ENCODE results near the gene TOP2B. TPM values are rescaled to one million over a fixed set of nuclear protein-coding genes. Genes with fewer than 3 reads are reported as not detected.

TOP2B gene
- polyA plus RNA-seq, 1 of the 3 experiments (the other 2 are of a cell fraction), result 20.4 TPM

- H3K9me2 ChIP-seq, result no peaks in the 10 kb centered on the region
- no peak overlapping the region for H3K4me3 ChIP-seq (ENCODE audit: low read depth in 2 of 2, low read length in 1 of 2)
- no peak for DNase-seq
- ChIA-PET POLR2A (no interaction called here), CTCF (interaction anchor here (1.5 kb wide), 1 partner anchor 22 kb away, joined by 3 read pairs; no protein-coding TSS in a partner anchor)
- TF ChIP-seq FOXJ3 (CRISPR knock-in tag; IDR thresholded peaks at IDR 0.05), result no peak
- peaks cover 15 to 35% of the 10 kb centered on the region in 2 experiments for H3K4me1 ChIP-seq (ENCODE audit: control insufficient read depth in 1 of 2, insufficient read depth in 2 of 2, low read depth in 1 of 2, low read length in 1 of 2)
- no peak overlapping the region for H2AFZ ChIP-seq (ENCODE audit: low read depth)
- peaks cover 29% of the 10 kb centered on the region; the same call in 1 of the 2 replicates for H3K79me2 ChIP-seq (ENCODE audit: insufficient read depth)
- no peaks in the 10 kb centered on the region for H3K9me3 ChIP-seq
- H4K20me1 ChIP-seq (ENCODE audit: insufficient read depth), result no peaks in the 10 kb centered on the region
- no peak overlapping the region for H3K9ac ChIP-seq
- H3K4me2 ChIP-seq, result no peak overlapping the region
- H3K36me3 ChIP-seq (replicated peaks in 1 of 2; ENCODE audit: control insufficient read depth in 1 of 2, insufficient read depth in 2 of 2, low read length in 1 of 2), result peaks cover 2 to 6% of the 10 kb centered on the region in 2 experiments
- H3F3A ChIP-seq (replicated peaks; ENCODE audit: insufficient read depth), result peaks cover 32% of the 10 kb centered on the region
- no peak overlapping the region; a peak in 2 of 4 replicates for H3K27ac ChIP-seq (ENCODE audit: low read depth in 2 of 2, low read length in 1 of 2)
- 100% methylated on average over 2 of the region's 6 CpGs for WGBS (ENCODE audit: low lambda C conversion rate)
- H3K27me3 ChIP-seq (ENCODE audit: insufficient read depth), result no peaks in the 10 kb centered on the region
These were observed 93.4 kb downstream of the TOP2B start for GRCh38 chr3:25571285-25571684.

- TF ChIP-seq TCF12 (IDR thresholded peaks at IDR 0.05) (no peak), FOXJ3 (CRISPR knock-in tag; IDR thresholded peaks at IDR 0.05) (no peak), JUND (IDR thresholded peaks at IDR 0.05) (no peak), MAX (IDR thresholded peaks at IDR 0.05; ENCODE audit: low read depth) (no peak), GATA2 (CRISPR knock-in tag; IDR thresholded peaks at IDR 0.05) (no peak)
- Histone ChIP-seq H3K9me2 (no peaks in the 10 kb centered on the region), H3K9ac (no peak overlapping the region), H4K20me1 (ENCODE audit: insufficient read depth) (no peaks in the 10 kb centered on the region), H3K4me1 (ENCODE audit: control insufficient read depth in 1 of 2, insufficient read depth in 2 of 2, low read depth in 1 of 2, low read length in 1 of 2) (peaks cover 7 to 22% of the 10 kb centered on the region in 2 experiments; a peak in 2 of 4 replicates), H3K27ac (ENCODE audit: low read depth in 2 of 2, low read length in 1 of 2) (no peak overlapping the region; a peak in 1 of 4 replicates), H3K36me3 (replicated peaks in 1 of 2; ENCODE audit: control insufficient read depth in 1 of 2, insufficient read depth in 2 of 2, low read length in 1 of 2) (peaks cover 2 to 6% of the 10 kb centered on the region in 2 experiments), H3F3A (replicated peaks; ENCODE audit: insufficient read depth) (peaks cover 20% of the 10 kb centered on the region), H3K4me3 (ENCODE audit: low read depth in 2 of 2, low read length in 1 of 2) (no peak overlapping the region), H3K4me2 (no peak overlapping the region), H3K9me3 (no peaks in the 10 kb centered on the region), H3K27me3 (ENCODE audit: insufficient read depth) (no peaks in the 10 kb centered on the region), H2AFZ (ENCODE audit: low read depth) (no peak overlapping the region), H3K79me2 (ENCODE audit: insufficient read depth) (peaks cover 24% of the 10 kb centered on the region; the same call in 1 of the 2 replicates)
- WGBS (ENCODE audit: low lambda C conversion rate), result 91% methylated on average over 10 of the region's 10 CpGs
- DNase-seq, result no peak
- CTCF ChIA-PET, result interaction anchor here (0.9 to 1.1 kb wide), 2 partner anchors 22 to 25 kb away, joined by 3 to 5 read pairs; no protein-coding TSS in a partner anchor
- POLR2A ChIA-PET, result no interaction called here
These were observed 96.1 kb downstream of the TOP2B start for GRCh38 chr3:25568525-25569078.

GRCh38 chr3:25567806-25568524, 96.7 kb downstream of the TOP2B start:
- CTCF ChIA-PET, result interaction anchor here (1.1 kb wide), 1 partner anchor 23 kb away, joined by 3 read pairs; no protein-coding TSS in a partner anchor
- TF ChIP-seq SIN3A (IDR thresholded peaks at IDR 0.05; ENCODE audit: borderline replicate concordance, low read depth, low read length) (no peak), RFX5 (IDR thresholded peaks at IDR 0.05; ENCODE audit: low read length) (no peak), RAD21 (IDR thresholded peaks at IDR 0.05; ENCODE audit: low read length) (no peak), EP300 (IDR thresholded peaks at IDR 0.05; ENCODE audit: borderline replicate concordance in 1 of 2, low read depth in 1 of 2, low read length in 1 of 2) (no peak), FOSL2 (IDR thresholded peaks at IDR 0.05; ENCODE audit: borderline replicate concordance, low read depth) (no peak), RCOR1 (IDR thresholded peaks at IDR 0.05; ENCODE audit: low read length) (no peak), REST (IDR thresholded peaks at IDR 0.05; ENCODE audit: low read depth, low read length) (no peak), GABPA (IDR thresholded peaks at IDR 0.05; ENCODE audit: low read depth) (no peak), POLR2AphosphoS5 (IDR thresholded peaks at IDR 0.05; ENCODE audit: low read depth, low read length) (no peak), CTCF (IDR thresholded peaks at IDR 0.05) (no peak), GATA2 (CRISPR knock-in tag; IDR thresholded peaks at IDR 0.05) (no peak)

More at GRCh38 chr3:25567806-25568524, 96.7 kb downstream of the TOP2B start:
- no peak overlapping the region for H3K9ac ChIP-seq
- 94% methylated on average over 13 of the region's 14 CpGs for whole genome bisulfite sequencing (ENCODE audit: low lambda C conversion rate)
- POLR2A ChIA-PET, result no interaction called here
- peaks cover 7 to 16% of the 10 kb centered on the region in 2 experiments; a peak in 1 of 4 replicates for H3K4me1 ChIP-seq (ENCODE audit: control insufficient read depth in 1 of 2, insufficient read depth in 2 of 2, low read depth in 1 of 2, low read length in 1 of 2)
- H3K36me3 ChIP-seq (replicated peaks in 1 of 2; ENCODE audit: control insufficient read depth in 1 of 2, insufficient read depth in 2 of 2, low read length in 1 of 2), result peaks cover 2 to 6% of the 10 kb centered on the region in 2 experiments
- H3K27me3 ChIP-seq (ENCODE audit: insufficient read depth), result no peaks in the 10 kb centered on the region
- no peak for DNase-seq
- no peak overlapping the region for H2AFZ ChIP-seq (ENCODE audit: low read depth)
- peaks cover 24% of the 10 kb centered on the region; the same call in 1 of the 2 replicates for H3K79me2 ChIP-seq (ENCODE audit: insufficient read depth)
- H3K4me2 ChIP-seq, result no peak overlapping the region
- no peaks in the 10 kb centered on the region for H3K9me2 ChIP-seq
- H3K9me3 ChIP-seq, result no peaks in the 10 kb centered on the region
- peaks cover 14% of the 10 kb centered on the region for H3F3A ChIP-seq (replicated peaks; ENCODE audit: insufficient read depth)
- no peaks in the 10 kb centered on the region for H4K20me1 ChIP-seq (ENCODE audit: insufficient read depth)
- peak overlapping the region in 1 of 2 experiments; percentile 43; a peak in 1 of 4 replicates for H3K27ac ChIP-seq (ENCODE audit: low read depth in 2 of 2, low read length in 1 of 2)
- H3K4me3 ChIP-seq (ENCODE audit: low read depth in 2 of 2, low read length in 1 of 2), result no peak overlapping the region

All from SK-N-SH (cell line).